ENCODE data around the gene FAM163B.

FAM163B gene

GRCh38 chr9:133584167-133584558 is 25.0 kb downstream of the FAM163B start:
- ATAC-seq: no peak
- TF ChIP-seq GLIS3 (CRISPR knock-in tag; IDR thresholded peaks at IDR 0.05) (no peak), ZC3H10 (CRISPR knock-in tag; IDR thresholded peaks at IDR 0.05) (no peak), ESRRG (CRISPR knock-in tag; IDR thresholded peaks at IDR 0.05) (no peak), SNAI2 (CRISPR knock-in tag; IDR thresholded peaks at IDR 0.05) (no peak), ZNF70 (CRISPR knock-in tag; IDR thresholded peaks at IDR 0.05) (no peak), ISL1 (CRISPR knock-in tag; IDR thresholded peaks at IDR 0.05) (no peak), PPARA (CRISPR knock-in tag; IDR thresholded peaks at IDR 0.05; ENCODE audit: borderline replicate concordance) (no peak), ZNF8 (CRISPR knock-in tag; IDR thresholded peaks at IDR 0.05) (no peak), CSDC2 (CRISPR knock-in tag; IDR thresholded peaks at IDR 0.05) (no peak), PATZ1 (CRISPR knock-in tag; IDR thresholded peaks at IDR 0.05; ENCODE audit: borderline replicate concordance) (no peak), TCF4 (CRISPR knock-in tag; IDR thresholded peaks at IDR 0.05; ENCODE audit: borderline replicate concordance) (no peak), ZFP30 (CRISPR knock-in tag; IDR thresholded peaks at IDR 0.05) (no peak)
- TF ChIP-seq, protein P1, sequence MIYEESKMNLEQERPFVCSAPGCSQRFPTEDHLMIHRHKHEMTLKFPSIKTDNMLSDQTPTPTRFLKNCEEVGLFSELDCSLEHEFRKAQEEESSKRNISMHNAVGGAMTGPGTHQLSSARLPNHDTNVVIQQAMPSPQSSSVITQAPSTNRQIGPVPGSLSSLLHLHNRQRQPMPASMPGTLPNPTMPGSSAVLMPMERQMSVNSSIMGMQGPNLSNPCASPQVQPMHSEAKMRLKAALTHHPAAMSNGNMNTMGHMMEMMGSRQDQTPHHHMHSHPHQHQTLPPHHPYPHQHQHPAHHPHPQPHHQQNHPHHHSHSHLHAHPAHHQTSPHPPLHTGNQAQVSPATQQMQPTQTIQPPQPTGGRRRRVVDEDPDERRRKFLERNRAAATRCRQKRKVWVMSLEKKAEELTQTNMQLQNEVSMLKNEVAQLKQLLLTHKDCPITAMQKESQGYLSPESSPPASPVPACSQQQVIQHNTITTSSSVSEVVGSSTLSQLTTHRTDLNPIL (CRISPR knock-in tag; IDR thresholded peaks at IDR 0.05; ENCODE audit: low read depth): no peak
- TF ChIP-seq, protein P2, sequence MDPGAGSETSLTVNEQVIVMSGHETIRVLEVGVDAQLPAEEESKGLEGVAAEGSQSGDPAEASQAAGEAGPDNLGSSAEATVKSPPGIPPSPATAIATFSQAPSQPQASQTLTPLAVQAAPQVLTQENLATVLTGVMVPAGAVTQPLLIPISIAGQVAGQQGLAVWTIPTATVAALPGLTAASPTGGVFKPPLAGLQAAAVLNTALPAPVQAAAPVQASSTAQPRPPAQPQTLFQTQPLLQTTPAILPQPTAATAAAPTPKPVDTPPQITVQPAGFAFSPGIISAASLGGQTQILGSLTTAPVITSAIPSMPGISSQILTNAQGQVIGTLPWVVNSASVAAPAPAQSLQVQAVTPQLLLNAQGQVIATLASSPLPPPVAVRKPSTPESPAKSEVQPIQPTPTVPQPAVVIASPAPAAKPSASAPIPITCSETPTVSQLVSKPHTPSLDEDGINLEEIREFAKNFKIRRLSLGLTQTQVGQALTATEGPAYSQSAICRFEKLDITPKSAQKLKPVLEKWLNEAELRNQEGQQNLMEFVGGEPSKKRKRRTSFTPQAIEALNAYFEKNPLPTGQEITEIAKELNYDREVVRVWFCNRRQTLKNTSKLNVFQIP (CRISPR knock-in tag; IDR thresholded peaks at IDR 0.05; ENCODE audit: borderline replicate concordance, low read depth): no peak
- TF ChIP-seq, protein P3, sequence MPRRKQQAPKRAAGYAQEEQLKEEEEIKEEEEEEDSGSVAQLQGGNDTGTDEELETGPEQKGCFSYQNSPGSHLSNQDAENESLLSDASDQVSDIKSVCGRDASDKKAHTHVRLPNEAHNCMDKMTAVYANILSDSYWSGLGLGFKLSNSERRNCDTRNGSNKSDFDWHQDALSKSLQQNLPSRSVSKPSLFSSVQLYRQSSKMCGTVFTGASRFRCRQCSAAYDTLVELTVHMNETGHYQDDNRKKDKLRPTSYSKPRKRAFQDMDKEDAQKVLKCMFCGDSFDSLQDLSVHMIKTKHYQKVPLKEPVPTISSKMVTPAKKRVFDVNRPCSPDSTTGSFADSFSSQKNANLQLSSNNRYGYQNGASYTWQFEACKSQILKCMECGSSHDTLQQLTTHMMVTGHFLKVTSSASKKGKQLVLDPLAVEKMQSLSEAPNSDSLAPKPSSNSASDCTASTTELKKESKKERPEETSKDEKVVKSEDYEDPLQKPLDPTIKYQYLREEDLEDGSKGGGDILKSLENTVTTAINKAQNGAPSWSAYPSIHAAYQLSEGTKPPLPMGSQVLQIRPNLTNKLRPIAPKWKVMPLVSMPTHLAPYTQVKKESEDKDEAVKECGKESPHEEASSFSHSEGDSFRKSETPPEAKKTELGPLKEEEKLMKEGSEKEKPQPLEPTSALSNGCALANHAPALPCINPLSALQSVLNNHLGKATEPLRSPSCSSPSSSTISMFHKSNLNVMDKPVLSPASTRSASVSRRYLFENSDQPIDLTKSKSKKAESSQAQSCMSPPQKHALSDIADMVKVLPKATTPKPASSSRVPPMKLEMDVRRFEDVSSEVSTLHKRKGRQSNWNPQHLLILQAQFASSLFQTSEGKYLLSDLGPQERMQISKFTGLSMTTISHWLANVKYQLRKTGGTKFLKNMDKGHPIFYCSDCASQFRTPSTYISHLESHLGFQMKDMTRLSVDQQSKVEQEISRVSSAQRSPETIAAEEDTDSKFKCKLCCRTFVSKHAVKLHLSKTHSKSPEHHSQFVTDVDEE (CRISPR knock-in tag; IDR thresholded peaks at IDR 0.05): no peak

GRCh38 chr9:133583586-133583985 is 25.6 kb downstream of the FAM163B start:
- no peak for ATAC-seq
- TF ChIP-seq ISL1 (CRISPR knock-in tag; IDR thresholded peaks at IDR 0.05): no peak
- TF ChIP-seq ESRRG (CRISPR knock-in tag; IDR thresholded peaks at IDR 0.05): no peak
- no peak for TF ChIP-seq ZNF565 (CRISPR knock-in tag; conservative IDR thresholded peaks at IDR 0.05; ENCODE audit: low read depth)
- TF ChIP-seq CSDC2 (CRISPR knock-in tag; IDR thresholded peaks at IDR 0.05): no peak
- no peak for TF ChIP-seq ZFP30 (CRISPR knock-in tag; IDR thresholded peaks at IDR 0.05)
- TF ChIP-seq, protein P3 (CRISPR knock-in tag; IDR thresholded peaks at IDR 0.05): no peak
- TF ChIP-seq, protein P4, sequence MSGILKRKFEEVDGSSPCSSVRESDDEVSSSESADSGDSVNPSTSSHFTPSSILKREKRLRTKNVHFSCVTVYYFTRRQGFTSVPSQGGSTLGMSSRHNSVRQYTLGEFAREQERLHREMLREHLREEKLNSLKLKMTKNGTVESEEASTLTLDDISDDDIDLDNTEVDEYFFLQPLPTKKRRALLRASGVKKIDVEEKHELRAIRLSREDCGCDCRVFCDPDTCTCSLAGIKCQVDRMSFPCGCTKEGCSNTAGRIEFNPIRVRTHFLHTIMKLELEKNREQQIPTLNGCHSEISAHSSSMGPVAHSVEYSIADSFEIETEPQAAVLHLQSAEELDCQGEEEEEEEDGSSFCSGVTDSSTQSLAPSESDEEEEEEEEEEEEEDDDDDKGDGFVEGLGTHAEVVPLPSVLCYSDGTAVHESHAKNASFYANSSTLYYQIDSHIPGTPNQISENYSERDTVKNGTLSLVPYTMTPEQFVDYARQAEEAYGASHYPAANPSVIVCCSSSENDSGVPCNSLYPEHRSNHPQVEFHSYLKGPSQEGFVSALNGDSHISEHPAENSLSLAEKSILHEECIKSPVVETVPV (CRISPR knock-in tag; IDR thresholded peaks at IDR 0.05): no peak
- no peak for TF ChIP-seq ZNF8 (CRISPR knock-in tag; IDR thresholded peaks at IDR 0.05)
- TF ChIP-seq ZFP3 (CRISPR knock-in tag; IDR thresholded peaks at IDR 0.05): no peak
- no peak for TF ChIP-seq TOX (CRISPR knock-in tag; IDR thresholded peaks at IDR 0.05; ENCODE audit: borderline replicate concordance)
- TF ChIP-seq TCF4 (CRISPR knock-in tag; IDR thresholded peaks at IDR 0.05; ENCODE audit: borderline replicate concordance): no peak
- TF ChIP-seq, protein P2 (CRISPR knock-in tag; IDR thresholded peaks at IDR 0.05; ENCODE audit: borderline replicate concordance, low read depth): no peak
- no peak for TF ChIP-seq SNAI2 (CRISPR knock-in tag; IDR thresholded peaks at IDR 0.05)
